ENCODE data around the gene SMIM28. TPM values are rescaled to one million over a fixed set of nuclear protein-coding genes. Genes with fewer than 3 reads are reported as not detected.

SMIM28 gene
- total RNA-seq, 1 donor from 2014 or later, result not detected

DNA sequence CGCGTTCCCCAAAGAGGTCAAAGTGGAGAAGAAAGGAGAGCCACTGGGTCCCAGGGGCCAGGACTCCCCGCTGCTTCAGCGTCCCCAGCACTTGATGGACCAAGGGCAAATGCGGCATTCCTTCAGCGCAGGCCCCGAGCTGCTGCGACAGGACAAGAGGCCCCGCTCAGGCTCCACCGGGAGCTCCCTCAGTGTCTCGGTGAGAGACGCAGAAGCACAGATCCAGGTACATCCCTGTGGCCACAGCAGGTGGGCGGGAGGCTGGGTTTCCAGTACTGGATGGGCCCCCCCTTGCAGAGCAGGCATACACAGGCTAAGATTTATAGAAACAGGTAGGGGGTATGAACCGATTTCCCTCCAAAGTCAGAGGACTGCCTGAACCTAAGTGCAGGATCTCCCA, 42.7 kb upstream of the SMIM28 start:
- TF ChIP-seq CTCF (IDR thresholded peaks at IDR 0.05; ENCODE audit: unreplicated experiment), result no peak
- peaks cover 2% of the 10 kb centered on the region for H3K4me1 Mint-ChIP-seq
- H3K4me3 Mint-ChIP-seq, result no peak overlapping the region
- H3K9me3 Mint-ChIP-seq, result no peaks in the 10 kb centered on the region
- H3K27ac Mint-ChIP-seq, result no peak overlapping the region
- DNase-seq (ENCODE audit: low spot score in 2 of 2, unreplicated experiment in 2 of 2), result no peak
- peaks cover 11% of the 10 kb centered on the region for H3K36me3 Mint-ChIP-seq
- H3K27me3 Mint-ChIP-seq (ENCODE audit: low read depth), result no peaks in the 10 kb centered on the region

- no peak for TF ChIP-seq CTCF (IDR thresholded peaks at IDR 0.05; ENCODE audit: unreplicated experiment)
- Mint-ChIP-seq H3K36me3 (peaks cover 11% of the 10 kb centered on the region), H3K4me3 (no peak overlapping the region), H3K27ac (no peak overlapping the region), H3K9me3 (no peaks in the 10 kb centered on the region), H3K4me1 (peaks cover 2% of the 10 kb centered on the region), H3K27me3 (ENCODE audit: low read depth) (no peaks in the 10 kb centered on the region)
- DNase-seq (ENCODE audit: low spot score in 2 of 2, unreplicated experiment in 2 of 2), result no peak
Observed at GRCh38 chr6:138336221-138336620, 41.5 kb upstream of the SMIM28 start.

- Mint-ChIP-seq H3K27ac (no peak overlapping the region), H3K4me3 (no peak overlapping the region), H3K27me3 (ENCODE audit: low read depth) (no peaks in the 10 kb centered on the region), H3K9me3 (no peaks in the 10 kb centered on the region), H3K36me3 (peaks cover 11% of the 10 kb centered on the region), H3K4me1 (no peaks in the 10 kb centered on the region)
- no peak for TF ChIP-seq CTCF (IDR thresholded peaks at IDR 0.05; ENCODE audit: unreplicated experiment)
- DNase-seq (ENCODE audit: low spot score in 2 of 2, unreplicated experiment in 2 of 2), result no peak
Observed at GRCh38 chr6:138337076-138337475, 40.6 kb upstream of the SMIM28 start.

DNA sequence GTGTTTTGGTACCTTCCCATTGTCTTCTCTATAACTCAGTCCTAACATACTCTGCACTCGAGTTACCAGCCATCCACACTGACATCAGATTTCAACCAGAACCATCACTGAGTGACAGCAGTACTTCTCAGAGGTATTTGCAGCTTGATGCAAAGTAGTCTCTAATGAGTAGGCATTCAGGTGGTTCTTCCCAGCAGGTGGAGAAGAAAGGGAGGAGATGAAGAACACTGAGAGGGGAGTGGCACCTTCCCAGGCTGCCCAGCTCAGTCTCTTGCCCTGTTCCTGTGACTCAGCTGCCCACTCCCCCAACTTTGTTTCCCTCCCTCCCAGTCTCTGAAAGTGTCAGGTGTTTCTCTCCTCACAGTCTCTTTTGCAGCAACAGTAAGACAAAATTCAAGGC, 38.7 kb upstream of the SMIM28 start:
- Mint-ChIP-seq H3K27ac (no peak overlapping the region), H3K36me3 (peaks cover 10% of the 10 kb centered on the region), H3K27me3 (ENCODE audit: low read depth) (no peaks in the 10 kb centered on the region), H3K4me3 (no peak overlapping the region), H3K4me1 (no peaks in the 10 kb centered on the region), H3K9me3 (no peaks in the 10 kb centered on the region)
- DNase-seq (ENCODE audit: low spot score in 2 of 2, unreplicated experiment in 2 of 2), result no peak
- no peak for TF ChIP-seq CTCF (IDR thresholded peaks at IDR 0.05; ENCODE audit: unreplicated experiment)

DNA sequence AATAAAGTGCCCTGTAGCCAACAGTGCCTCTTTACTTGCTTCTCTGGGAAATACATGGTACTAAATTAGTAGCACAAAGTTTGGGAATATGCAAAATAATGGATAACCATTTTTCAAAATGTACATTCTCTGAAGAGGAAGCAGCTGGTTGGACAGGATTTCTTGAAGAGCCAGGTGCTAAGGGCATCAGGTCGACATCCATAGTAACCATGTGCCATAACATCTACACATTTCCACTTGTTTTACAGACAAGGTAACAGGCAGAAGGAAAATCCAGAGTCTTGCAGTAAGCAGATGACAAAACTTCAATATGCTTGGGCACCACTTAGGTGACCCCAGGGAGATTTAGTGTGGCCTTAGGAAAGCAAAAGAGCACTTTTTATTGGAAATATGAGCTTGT, 36.5 kb upstream of the SMIM28 start:
- Mint-ChIP-seq H3K9me3 (no peaks in the 10 kb centered on the region), H3K36me3 (peaks cover 3% of the 10 kb centered on the region), H3K27ac (no peak overlapping the region), H3K4me3 (no peak overlapping the region), H3K4me1 (peaks cover 3% of the 10 kb centered on the region), H3K27me3 (ENCODE audit: low read depth) (no peaks in the 10 kb centered on the region)
- TF ChIP-seq CTCF (IDR thresholded peaks at IDR 0.05; ENCODE audit: unreplicated experiment), result no peak
- no peak for DNase-seq (ENCODE audit: low spot score in 2 of 2, unreplicated experiment in 2 of 2)

DNA sequence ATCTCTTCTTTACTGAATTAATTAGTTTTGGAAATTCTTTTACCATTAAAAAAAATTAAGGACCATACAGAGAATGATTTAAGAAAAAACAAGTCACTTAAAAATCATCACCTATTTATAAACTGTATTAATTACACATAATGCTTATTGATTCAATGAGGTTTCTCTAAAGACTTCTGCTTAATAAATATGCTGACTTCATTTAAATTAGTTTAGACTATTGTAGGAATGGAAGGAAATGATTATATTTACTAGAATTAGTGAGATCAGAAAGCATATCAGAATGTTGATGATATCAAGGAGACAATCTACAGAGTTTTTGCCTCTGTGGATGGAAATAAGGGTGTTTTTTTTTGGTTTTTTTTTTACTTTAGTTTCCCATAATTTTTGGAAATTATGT, 34.6 kb upstream of the SMIM28 start:
- H3K27ac Mint-ChIP-seq, result no peak overlapping the region
- no peak overlapping the region for H3K4me3 Mint-ChIP-seq
- DNase-seq (ENCODE audit: low spot score in 2 of 2, unreplicated experiment in 2 of 2), result no peak
- no peaks in the 10 kb centered on the region for H3K27me3 Mint-ChIP-seq (ENCODE audit: low read depth)
- H3K4me1 Mint-ChIP-seq, result peaks cover 17% of the 10 kb centered on the region
- H3K9me3 Mint-ChIP-seq, result no peaks in the 10 kb centered on the region
- no peak for TF ChIP-seq CTCF (IDR thresholded peaks at IDR 0.05; ENCODE audit: unreplicated experiment)
- no peaks in the 10 kb centered on the region for H3K36me3 Mint-ChIP-seq

Measured in mesothelial cell of epicardium (in vitro differentiated cells).